HG03064 (cell line): ENCODE measurements around the gene KCNMB2.
"Not testable (repeated sequence)": the region's sequence is repeated elsewhere in the genome, so short reads cannot be mapped to it uniquely, and the experiment has no call there.

Experiments
- ATAC-seq: cut with Tn5 transposase; IDR thresholded peaks from one replicate; pipeline ENCODE4 v1.9.1; 2021; ENCODE audit warnings: low read depth; ENCODE audit not compliant: unreplicated experiment

Gene KCNMB2

DNA sequence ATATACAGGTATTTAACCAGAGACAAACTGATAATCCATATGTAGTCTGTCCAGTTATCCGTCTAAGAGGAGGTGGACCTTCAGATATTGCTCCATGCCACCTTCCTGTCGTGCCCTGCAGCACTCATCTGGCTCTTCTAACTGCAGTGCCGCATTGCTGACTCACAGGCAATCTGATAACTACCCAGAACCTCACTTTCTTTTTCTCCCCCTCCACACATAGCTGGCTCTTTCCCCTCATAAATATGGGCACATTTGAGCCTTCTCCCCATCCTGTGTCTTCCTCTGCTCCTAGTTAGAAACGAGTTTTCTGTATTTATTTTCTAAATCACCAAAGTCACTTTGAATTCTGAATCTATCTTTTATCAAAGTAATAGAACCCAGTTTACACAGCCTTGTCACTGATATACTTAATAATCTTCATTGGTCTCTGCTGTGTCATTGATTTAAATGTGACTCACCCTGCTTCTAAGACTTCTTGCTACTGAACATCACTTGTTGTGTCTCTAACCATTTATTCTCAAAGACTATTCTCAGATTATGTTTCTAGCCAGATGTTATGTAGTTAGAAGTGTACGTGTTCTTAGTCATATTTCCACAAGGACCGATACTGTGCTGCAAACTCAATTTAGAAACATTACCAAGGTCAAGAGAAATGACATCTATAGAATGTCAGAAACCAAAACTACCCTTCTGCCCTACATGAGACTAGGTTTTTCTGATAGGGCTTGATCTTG is 17.4 kb upstream of the KCNMB2 start:
- ATAC-seq, result peak; percentile 85

DNA sequence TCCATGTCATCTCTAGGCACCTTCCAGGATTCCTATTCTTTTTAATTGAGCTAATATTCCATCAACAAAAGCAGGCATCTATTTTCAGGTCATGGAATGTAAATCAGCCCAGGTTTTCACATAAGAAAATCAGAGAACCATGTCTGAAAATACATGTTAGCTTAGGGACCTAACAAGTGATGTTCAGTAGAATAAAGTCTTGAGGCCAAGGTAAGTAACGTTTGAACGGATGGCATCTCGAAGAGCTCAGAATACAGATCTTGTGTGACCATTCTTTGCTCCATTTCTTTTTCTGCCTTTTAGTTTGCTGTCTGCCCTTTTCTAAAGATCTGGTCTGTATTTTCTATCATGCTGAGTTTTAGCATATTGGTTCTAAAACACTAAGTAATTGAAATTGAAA is 16.5 kb upstream of the KCNMB2 start:
- no peak for ATAC-seq

GRCh38 chr3:178520451-178520850 is 15.8 kb upstream of the KCNMB2 start:
- ATAC-seq, result no peak

DNA sequence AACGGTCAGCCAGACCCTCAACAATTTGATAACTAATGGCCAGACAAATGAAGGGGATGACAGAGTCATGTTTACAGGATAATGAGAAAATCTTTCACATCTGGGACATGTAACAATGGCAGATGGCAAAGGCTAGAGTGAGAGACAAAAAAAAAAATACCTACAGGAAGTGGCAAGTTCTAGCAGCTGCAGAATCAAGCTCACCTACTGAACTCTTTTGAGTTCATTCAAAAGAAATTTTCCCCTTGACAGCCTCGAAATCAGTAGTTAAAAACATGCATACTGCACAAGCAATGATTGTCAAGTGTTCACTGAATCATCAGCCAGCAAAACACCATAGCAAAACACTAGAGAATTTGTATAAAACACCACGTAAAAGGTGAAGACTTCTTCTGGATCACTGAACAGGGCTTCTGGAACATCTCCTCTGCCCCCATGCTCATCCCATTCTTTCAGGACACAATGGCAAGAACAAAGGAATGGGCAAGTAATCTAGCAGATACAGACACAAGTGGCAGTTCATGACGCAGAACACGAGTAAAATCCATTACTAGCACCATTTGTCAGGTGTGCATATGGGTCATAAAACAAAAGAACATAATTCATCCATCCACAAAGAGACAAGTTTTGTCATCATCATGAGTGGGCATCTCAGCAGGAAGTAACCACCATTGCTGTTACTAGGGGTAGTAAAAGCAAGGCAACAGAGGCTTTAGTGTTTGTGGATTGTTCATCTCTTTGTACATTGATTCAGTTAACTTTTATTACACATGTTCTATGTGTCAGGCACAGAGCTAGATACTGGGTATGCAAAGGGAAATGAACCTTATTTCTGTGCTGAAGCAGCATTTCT is 13.8 kb upstream of the KCNMB2 start:
- no peak for ATAC-seq

DNA sequence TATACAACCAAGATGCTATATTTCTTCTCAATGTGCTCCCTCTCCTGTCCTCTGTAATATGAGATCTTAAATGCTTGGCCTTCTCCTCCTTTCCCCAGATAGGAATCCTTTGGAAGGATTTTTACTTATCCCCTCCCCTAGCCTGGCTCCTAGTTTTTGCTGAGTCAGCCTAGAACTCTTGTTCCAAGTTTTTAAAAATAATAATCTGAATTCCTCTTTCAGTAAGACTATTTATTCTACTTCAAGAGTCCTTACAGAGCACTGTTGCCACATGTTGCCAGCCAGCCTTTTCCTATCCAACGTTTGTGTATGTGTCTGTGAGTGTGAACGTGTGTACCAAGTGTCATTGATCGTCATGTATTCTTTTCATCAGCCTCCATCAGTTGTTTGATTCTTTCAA is 11.0 kb upstream of the KCNMB2 start:
- ATAC-seq, result no peak

GRCh38 chr3:178526291-178526690 is 9.9 kb upstream of the KCNMB2 start:
- ATAC-seq, result no peak

DNA sequence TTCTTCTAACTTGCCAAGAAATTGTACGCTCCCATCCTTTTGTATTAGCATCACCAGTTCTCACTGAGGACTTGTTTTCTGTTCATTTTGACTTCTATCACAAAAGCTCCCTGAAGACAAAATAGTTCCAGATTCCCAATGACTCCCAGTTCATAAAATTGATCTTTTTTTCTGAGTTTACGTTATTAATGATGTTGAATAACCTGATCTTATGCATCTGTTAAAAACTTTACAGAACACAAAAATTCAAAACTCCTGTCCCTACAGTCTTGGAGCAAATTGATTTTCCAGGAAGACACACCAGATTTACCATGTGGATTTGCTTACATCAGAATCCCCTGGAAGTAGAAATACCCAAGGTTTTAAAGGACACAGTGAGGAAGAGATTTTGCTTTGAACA is 8.3 kb upstream of the KCNMB2 start:
- no peak for ATAC-seq

DNA sequence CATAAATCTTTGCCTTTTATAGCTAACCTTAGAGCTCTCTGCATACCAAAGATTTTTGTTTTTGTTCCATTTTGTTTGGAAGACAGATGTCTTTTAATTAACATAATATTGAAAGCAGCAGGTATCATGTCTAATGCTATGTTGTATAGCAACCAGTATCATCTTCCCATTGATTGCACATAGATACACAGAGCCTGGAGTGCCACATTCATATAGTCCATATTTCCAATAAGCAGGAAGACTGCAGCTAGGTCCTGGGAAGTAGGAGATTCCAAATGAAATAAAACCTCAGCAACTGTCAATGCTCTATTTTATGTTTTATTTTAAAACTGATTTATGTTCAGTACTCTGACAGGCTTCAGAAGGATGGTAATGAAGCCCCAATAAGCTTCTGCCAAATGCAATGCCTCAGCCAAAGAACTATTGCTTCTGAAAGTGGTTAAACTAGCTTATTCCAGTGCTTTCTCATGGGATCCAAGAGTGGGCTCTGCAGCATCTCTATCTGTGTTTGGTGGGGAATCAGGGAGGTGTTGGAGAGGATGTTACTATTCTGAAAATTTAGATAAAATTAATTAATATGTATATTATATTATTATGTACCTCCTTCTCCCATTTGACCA is 6.5 kb upstream of the KCNMB2 start:
- ATAC-seq, result no peak

GRCh38 chr3:178532476-178532875 is 3.8 kb upstream of the KCNMB2 start:
- ATAC-seq, result no peak

DNA sequence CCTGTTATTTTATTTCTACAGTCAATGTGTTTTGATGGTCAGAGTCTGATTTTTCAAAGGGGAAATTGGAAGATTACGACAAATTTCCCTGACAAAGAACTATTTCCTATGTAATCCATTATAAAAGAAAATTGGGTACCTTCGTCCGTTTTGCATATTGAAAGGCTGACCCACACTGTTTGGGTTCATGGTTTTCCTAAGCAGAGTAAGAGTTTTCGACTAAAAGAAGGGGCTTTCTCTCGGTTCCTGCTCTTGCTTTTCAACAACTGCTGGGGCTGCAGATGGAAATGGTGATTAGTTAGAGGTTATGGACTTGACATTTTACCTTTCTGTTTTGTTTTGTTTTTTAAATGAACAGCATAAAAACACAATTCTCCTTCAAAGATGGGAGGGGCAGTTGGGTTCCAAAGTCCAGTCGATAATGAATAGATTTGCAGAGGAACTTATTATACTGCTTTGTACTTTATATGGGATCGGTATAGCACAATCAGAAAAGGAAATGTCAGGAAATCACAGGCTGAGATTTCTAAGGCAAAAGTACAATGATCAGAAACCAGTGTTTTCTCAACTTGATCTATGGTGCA is 978 bp downstream of the KCNMB2 start:
- ATAC-seq, result no peak

- ATAC-seq, result no peak
Measured at GRCh38 chr3:178538056-178538455, 1.8 kb downstream of the KCNMB2 start.

GRCh38 chr3:178540184-178540583 is 3.9 kb downstream of the KCNMB2 start:
- no peak for ATAC-seq

DNA sequence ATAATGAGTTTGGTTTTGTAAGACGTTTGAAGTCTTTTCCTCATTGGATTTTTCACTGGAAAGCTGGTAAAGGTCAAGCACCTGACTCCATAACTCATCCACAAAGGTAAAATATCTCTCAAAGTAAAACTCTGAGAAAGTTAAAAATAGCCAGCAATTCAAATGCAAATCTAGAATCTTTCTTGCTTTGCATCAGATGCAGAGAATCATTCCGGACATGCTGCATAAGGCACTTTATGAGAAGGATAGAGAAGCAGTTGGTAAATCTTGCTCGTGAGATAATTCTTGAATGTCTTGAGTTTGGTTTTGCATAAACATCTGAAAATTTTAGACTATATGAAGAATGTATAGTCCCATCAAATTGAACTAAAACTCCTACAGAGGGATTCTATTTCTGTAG is 9.1 kb downstream of the KCNMB2 start:
- no peak for ATAC-seq

GRCh38 chr3:178546079-178546478 is 9.8 kb downstream of the KCNMB2 start:
- ATAC-seq, result peak; percentile 56

- ATAC-seq, result not testable (repeated sequence)
Measured at GRCh38 chr3:178549426-178549825, 13.2 kb downstream of the KCNMB2 start.

GRCh38 chr3:178551916-178552321 is 15.7 kb downstream of the KCNMB2 start:
- ATAC-seq, result no peak

DNA sequence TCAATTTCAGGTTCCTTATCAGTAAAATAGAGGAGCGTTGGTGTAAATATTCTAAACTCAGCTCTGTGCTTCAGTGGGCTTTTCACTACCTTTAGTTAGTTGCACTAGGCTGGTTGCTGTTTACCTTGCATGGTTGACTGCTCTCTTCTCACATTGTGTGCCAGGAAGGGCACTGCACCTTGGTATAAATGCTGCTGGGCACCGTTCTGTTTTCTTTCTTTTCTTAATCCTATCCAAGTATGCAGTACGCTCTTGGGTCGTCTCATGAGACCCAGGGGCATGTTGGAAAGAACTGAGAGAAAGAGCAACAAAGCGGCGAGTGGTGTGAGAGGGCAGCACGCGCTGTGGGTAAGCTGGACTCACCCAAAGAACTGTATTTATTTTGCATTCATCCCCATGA is 22.4 kb downstream of the KCNMB2 start:
- no peak for ATAC-seq

DNA sequence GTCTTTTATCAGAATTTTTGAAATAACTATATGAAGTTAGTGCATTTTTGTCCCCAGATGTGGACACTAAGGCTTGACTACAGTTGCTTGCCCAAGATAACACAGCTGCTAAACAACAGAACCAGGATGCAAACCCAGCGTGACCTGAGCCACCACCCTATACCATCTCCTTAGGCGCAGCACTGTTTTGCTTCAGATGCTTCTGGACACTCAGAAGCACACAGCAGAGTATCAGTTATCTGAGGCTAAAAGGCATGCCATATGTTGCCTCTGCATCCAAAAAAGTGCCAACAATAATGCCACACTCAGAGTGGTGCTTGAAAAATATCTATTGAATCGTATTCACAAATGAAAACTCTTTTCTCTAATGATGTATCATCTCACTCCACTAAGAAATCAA is 24.5 kb downstream of the KCNMB2 start:
- no peak for ATAC-seq

DNA sequence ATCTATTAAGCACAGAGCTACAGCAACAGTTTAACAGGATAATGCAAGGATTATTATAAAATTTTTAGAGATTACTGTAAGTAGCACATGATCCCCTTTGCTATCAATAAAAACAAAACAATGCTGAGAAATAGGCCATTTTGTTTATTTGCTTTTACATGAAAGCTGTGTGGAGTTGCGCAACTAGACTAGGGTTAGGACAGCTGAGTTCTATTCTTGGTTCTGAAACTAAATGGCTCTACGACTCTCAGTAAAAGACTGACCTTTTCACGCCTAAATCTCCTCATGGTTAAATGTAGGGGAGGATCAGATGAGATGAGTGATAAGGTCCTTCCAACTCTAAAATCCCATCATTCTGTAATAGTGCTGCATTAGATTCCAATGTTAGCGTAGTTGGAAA is 25.0 kb downstream of the KCNMB2 start:
- no peak for ATAC-seq

DNA sequence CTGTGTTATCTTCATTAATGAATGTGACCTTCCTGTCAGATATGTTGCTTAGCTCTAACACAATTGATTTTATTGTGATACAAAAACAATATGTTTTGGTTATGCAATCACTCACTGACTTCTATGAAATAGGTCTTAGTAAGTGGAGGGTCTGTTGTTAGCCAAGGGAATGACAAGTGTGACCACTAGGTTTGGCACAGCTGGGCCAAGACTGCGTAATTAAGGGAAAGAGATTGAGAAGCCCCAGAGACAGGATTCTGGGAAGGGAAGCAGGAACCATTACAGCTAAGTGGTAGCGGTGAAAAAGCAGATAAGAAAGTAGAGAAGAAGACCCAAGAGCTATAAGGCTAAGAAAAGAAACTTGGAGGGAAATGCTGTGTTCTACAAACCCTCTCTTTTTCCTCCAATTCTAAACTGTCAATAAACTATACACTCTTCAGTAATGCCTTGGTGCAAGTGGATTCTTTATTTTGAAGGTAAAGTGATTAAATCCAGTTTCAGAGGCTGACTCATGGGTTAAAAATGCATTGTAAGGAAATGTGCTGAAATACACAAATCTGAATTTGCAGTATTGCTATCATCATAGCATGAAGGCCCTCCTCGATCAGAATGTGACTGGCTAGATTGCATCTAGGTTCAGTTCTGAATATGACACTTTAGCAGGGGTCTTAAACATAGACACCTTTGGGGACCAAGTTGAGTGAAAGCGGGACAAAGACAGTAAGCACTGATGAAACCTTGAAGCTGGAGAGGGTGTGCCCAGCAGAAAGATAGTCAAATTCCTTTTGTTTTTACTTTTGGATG is 26.1 kb downstream of the KCNMB2 start:
- no peak for ATAC-seq

GRCh38 chr3:178562947-178563232 is 26.7 kb downstream of the KCNMB2 start:
- ATAC-seq, result no peak
